ENCODE measurements around the gene ELF1.

GRCh38 chr13:41006978-41007743 is 12.0 kb downstream of the ELF1 start:
- TF ChIP-seq EZH2 (IDR thresholded peaks at IDR 0.05; ENCODE audit: borderline replicate concordance, low read depth, low read length, severe bottlenecking) (no peak), POLR2A (IDR thresholded peaks at IDR 0.05; ENCODE audit: low read depth, low read length) (no peak)
